HL-60 (cell line): ENCODE results near the gene FBXO27.

Experiments
- DNase-seq, 2 experiments: peaks; one replicate each; pipeline ENCODE4 v3.0.0-alpha.2; 2010 to 2020; ENCODE audit warnings: low read depth in 1 of 2, low spot score in 1 of 2
- H3K27ac ChIP-seq: fragments of 250-450 bp; sonication (Bioruptor Pico); replicated peaks from 2 replicates; pipeline ENCODE4 v1.5.1; 2020; ENCODE audit warnings: mild to moderate bottlenecking, moderate library complexity
- H3K27me3 ChIP-seq: fragments of 250-450 bp; sonication (Bioruptor Pico); 2 replicates; pipeline ENCODE4 v1.5.1; 2021; ENCODE audit warnings: mild to moderate bottlenecking, moderate library complexity; ENCODE audit not compliant: insufficient read depth, poor library complexity, severe bottlenecking
- H3K4me3 ChIP-seq: replicated peaks from 2 replicates; pipeline ENCODE4 v1.5.1; 2011; ENCODE audit warnings: mild to moderate bottlenecking, control low read depth, low read length; ENCODE audit not compliant: insufficient read depth
- CTCF ChIP-seq: IDR thresholded peaks from one replicate; pipeline ENCODE4 v1.5.1; 2011; ENCODE audit warnings: low read length, control low read depth, inconsistent platforms; ENCODE audit not compliant: insufficient read depth
- GABPA ChIP-seq: IDR thresholded peaks from 2 replicates; pipeline ENCODE4 v1.6.1; 2012; ENCODE audit warnings: low read depth
- POLR2AphosphoS5 ChIP-seq: IDR thresholded peaks from 2 replicates; pipeline ENCODE4 v1.6.1; 2012; ENCODE audit warnings: low read depth
- REST ChIP-seq: IDR thresholded peaks from 2 replicates; pipeline ENCODE4 v1.6.1; 2012; ENCODE audit warnings: low read depth; ENCODE audit not compliant: insufficient replicate concordance
- SPI1 ChIP-seq: IDR thresholded peaks from 2 replicates; pipeline ENCODE4 v1.6.1; 2012; ENCODE audit warnings: low read depth, mild to moderate bottlenecking, borderline replicate concordance

FBXO27 gene

GRCh38 chr19:39052243-39052746 lies 19.9 kb upstream of the FBXO27 start:
- DNase-seq = peak; percentile 23 to 24
- TF ChIP-seq CTCF (peak; percentile 75), SPI1 (no peak)
- Histone ChIP-seq H3K4me3 (no peak overlapping the region), H3K27me3 (no peaks in the 10 kb centered on the region), H3K27ac (no peak overlapping the region)

- Histone ChIP-seq H3K4me3 (no peak overlapping the region), H3K27ac (no peak overlapping the region), H3K27me3 (peaks cover 5% of the 10 kb centered on the region)
- TF ChIP-seq REST = no peak
- no peak for TF ChIP-seq CTCF
- no peak for TF ChIP-seq GABPA
- no peak for TF ChIP-seq POLR2AphosphoS5
- TF ChIP-seq SPI1 = no peak
- DNase-seq = no peak
Measured at GRCh38 chr19:39047073-39047472, 14.7 kb upstream of the FBXO27 start.

GRCh38 chr19:39046037-39046821 lies 13.9 kb upstream of the FBXO27 start:
- Histone ChIP-seq H3K27me3 (peaks cover 5% of the 10 kb centered on the region), H3K27ac (no peak overlapping the region), H3K4me3 (no peak overlapping the region)
- no peak for DNase-seq
- TF ChIP-seq GABPA = no peak
- no peak for TF ChIP-seq POLR2AphosphoS5
- TF ChIP-seq CTCF = no peak
- TF ChIP-seq SPI1 = no peak
- TF ChIP-seq REST = no peak

GRCh38 chr19:39045506-39045905 lies 13.2 kb upstream of the FBXO27 start:
- no peak overlapping the region for H3K4me3 ChIP-seq
- H3K27ac ChIP-seq = no peak overlapping the region
- TF ChIP-seq POLR2AphosphoS5 (no peak), REST (no peak), GABPA (no peak), CTCF (no peak)
- DNase-seq = no peak
- H3K27me3 ChIP-seq = peaks cover 5% of the 10 kb centered on the region
